H54 (cell line): ENCODE results near the gene HECTD3.

ENCODE experiments used
- DNase-seq: peaks from one replicate; pipeline ENCODE4 v3.0.0; 2011; ENCODE audit warnings: low spot score, mixed read lengths; ENCODE audit not compliant: insufficient read length
- FAIRE-seq: peaks from 3 replicates; lab custom pipeline; 2011; peaks lifted over from hg19 to GRCh38; lab: Jason Lieb, UNC
- POLR2A ChIP-seq: IDR thresholded peaks from 2 replicates; pipeline ENCODE4 v1.6.1; 2011; ENCODE audit warnings: low read depth, mild to moderate bottlenecking, low read length

HECTD3 gene

DNA sequence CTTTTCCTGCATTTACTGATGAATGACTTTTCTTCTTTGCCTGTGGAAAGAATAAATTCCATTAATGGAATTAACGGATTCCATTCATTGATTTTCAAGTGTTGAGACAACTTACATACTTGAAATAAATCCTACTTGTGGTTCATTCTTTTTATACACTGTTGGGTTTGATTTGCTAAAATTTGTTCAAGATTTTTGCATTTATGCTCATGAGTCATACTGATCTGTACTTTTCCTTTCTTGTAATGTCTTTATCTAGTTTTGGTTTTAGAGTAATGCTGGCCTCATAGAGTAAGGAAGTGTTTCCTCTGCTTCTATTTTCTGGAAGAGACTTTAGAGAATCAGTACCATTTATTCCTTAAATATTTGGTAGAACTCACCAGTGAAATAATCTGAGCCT lies 15.3 kb upstream of the HECTD3 start:
- no peak for TF ChIP-seq POLR2A
- FAIRE-seq (no peak), DNase-seq (no peak)

DNA sequence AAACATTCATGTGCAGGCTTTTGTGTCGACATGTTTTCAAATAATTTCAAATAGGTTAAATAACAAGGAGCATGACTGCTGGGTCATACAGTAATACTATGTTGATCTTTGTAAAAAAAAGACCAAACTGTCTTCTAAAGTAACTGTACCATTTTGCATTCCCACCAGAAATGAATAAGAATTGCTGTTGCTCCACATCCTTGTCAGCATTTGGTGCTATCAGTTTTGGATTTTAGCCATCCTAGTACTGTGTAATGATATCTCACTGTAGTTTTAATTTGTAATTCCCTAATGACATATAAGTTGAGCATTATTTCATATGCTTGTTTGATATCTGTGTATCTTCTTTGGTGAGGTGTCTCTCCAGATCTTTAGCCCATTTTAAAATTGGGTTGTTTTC lies 12.5 kb upstream of the HECTD3 start:
- no peak for TF ChIP-seq POLR2A
- FAIRE-seq (no peak), DNase-seq (no peak)

DNA sequence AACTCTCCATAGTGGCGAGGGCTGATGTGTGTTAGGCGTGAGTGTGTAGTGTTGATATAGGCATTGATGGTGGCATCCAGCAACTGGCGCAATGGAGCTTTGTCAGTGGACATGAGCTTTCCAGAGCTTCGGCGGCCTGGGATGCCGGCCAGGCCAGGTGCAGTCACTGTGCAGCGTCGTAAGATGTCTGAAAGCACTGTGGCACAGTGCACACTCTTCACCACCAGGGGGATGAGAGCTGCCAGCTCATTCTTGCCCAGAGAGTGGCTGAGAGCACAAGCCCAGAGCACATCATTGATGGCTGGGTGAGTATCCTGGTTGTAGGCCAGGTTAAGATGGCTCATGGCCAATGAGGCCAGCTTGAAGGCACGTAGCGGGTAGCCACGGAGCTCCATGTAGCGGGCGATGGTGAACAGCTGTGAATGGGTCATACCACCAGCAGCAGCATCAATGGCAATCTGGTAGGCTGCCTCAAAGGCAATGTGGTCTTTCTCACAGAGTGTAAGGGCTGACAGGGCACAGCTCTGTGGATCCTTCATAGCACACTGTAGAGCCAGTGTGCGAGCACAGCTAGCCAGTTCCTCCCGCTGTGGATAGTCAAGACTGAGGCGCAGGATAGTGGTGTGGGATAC lies 7.6 kb upstream of the HECTD3 start:
- TF ChIP-seq POLR2A = no peak
- peak; percentile 50 for FAIRE-seq
- peak; percentile 35 for DNase-seq

DNA sequence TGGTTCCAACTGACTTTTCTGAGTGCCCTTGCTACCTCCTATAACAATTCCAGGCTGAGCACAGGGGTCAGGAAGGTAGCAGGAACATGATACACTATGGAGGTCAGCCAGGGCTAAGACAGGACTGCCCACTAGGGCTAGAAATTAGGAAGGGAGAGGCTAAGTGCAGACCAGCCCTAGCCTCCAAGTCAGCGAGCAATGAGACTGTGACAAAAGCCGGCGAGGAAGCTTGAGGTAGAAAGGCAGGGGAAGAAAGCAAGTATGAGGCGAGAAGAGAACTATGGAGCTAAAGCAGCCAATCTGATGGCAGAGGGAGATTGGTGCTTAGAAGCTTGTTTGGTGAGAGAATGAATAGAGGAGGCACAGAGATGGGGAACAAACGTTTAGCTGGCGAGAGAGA lies 5.6 kb upstream of the HECTD3 start:
- no peak for DNase-seq
- no peak for FAIRE-seq
- no peak for TF ChIP-seq POLR2A

DNA sequence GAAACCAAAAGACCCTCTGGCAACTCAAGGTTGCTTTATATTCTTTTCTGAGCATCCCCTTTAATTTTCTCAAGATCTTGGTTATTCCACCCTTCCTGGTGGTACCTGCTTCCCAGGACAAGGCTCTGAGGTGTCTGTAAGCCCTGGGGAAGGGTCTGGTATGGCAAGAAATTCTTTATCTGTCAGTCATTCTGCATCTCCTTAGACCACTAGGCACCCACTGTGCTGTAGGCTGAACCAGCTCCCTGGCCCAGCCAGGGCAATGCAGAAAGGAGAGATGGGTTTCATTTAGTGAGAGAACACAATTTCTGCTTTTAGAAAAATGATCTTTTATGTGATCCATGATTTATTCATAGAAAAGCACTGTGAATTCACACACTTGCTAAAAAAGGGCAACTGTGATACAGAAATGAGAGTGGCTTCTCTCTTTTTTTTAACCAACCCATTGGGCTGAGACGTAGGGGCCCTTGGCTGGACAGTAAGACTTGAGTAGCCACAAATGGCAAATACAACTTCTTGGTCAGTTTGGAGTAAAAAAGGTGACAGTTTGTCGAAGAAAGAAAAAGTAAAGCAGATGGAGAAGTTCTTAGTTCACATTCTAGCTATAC lies 5.1 kb upstream of the HECTD3 start:
- no peak for FAIRE-seq
- no peak for TF ChIP-seq POLR2A
- DNase-seq = no peak

DNA sequence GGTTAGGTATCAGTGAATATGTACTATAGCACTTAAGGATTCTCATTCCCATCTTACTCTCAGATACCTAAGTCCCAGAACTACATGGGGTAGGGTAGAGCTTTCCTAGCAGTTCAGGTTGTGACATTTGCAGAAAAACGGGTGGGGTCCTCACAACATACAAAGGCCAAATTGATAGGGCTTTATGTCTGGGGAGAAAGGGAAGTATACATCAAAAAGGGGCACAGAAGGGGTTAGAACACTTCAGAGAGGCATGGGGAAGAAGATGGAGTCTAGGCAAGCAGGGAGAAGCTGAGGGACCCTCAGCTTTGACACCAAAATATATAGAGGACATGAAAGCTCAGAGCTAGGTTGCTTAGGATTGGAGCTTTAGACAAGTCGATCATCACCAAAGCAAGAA lies 4.6 kb upstream of the HECTD3 start:
- TF ChIP-seq POLR2A = no peak
- no peak for FAIRE-seq

DNA sequence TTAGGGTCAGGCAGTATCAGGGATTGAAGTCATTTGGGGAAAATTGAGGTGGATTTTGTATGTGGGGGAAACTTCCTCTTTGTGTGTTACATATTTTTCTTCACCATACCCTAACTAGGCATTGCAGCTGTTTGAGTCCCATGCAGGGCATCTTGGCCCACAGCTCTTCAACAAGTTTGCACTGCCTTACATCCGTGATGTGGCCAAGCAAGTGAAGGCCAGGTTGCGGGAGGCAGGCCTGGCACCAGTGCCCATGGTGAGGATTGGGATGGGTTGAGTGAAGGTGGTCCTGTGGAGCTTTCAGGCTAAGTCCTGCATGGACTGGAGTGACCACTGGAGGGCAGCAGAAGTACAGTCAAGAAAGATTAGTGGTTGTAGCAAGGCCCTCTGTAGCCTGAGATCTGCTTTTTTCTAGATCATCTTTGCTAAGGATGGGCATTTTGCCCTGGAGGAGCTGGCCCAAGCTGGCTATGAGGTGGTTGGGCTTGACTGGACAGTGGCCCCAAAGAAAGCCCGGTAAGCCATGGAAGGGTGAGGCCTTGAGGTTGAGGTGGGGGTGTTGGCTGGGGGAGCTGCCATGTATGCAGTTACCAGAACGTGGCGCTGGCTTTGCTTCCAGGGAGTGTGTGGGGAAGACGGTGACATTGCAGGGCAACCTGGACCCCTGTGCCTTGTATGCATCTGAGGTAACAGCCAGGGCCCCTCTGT lies 3.4 kb upstream of the HECTD3 start:
- DNase-seq (peak; percentile 58), FAIRE-seq (no peak)
- TF ChIP-seq POLR2A = no peak

More for the DNA sequence above, 4.6 kb upstream of the HECTD3 start:
- no peak for DNase-seq

DNA sequence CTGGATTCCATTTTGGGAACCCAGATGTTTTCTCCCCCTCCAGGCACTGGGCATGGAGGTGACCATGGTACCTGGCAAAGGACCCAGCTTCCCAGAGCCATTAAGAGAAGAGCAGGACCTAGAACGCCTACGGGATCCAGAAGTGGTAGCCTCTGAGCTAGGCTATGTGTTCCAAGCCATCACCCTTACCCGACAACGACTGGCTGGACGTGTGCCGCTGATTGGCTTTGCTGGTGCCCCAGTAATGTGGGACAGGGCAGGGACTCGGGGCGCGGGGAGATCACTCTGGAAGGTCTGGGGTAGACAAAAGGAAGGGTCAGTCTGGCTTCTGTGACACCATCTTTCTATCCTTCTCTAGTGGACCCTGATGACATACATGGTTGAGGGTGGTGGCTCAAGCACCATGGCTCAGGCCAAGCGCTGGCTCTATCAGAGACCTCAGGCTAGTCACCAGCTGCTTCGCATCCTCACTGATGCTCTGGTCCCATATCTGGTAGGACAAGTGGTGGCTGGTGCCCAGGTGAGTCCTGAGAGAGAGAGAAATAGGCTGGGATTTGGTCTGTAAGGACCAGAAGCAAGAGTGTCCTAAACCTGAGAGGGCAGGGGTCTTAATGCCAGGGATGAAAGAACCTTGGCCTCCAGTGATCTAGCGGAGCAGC lies 2.6 kb upstream of the HECTD3 start:
- DNase-seq (no peak), FAIRE-seq (no peak)
- no peak for TF ChIP-seq POLR2A

DNA sequence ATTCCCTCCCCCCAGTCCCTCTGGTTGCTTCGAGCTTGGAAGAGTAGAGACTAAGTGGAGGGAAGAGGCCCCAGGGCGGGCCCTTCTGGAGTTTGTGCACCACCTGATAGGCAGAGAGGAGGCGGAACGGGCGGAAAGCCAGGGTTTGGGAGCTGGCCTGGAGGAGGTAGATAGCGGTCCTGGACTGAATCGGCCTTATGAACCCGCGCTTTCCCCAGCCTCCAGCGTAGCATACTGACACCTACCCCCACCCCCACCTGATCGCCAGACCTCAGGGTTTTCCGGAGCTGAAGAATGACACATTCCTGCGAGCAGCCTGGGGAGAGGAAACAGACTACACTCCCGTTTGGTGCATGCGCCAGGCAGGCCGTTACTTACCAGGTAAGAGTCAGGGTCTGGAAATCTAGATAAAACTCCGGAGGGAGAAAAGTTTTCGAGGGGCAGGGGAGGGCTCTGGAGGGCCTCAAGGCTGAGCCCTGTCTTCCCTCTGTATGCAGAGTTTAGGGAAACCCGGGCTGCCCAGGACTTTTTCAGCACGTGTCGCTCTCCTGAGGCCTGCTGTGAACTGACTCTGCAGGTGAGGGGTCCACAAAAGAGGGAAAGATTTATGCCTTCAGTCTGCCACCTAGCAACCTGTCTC lies 1.6 kb upstream of the HECTD3 start:
- TF ChIP-seq POLR2A = no peak
- FAIRE-seq (no peak), DNase-seq (peak; percentile 51)

DNA sequence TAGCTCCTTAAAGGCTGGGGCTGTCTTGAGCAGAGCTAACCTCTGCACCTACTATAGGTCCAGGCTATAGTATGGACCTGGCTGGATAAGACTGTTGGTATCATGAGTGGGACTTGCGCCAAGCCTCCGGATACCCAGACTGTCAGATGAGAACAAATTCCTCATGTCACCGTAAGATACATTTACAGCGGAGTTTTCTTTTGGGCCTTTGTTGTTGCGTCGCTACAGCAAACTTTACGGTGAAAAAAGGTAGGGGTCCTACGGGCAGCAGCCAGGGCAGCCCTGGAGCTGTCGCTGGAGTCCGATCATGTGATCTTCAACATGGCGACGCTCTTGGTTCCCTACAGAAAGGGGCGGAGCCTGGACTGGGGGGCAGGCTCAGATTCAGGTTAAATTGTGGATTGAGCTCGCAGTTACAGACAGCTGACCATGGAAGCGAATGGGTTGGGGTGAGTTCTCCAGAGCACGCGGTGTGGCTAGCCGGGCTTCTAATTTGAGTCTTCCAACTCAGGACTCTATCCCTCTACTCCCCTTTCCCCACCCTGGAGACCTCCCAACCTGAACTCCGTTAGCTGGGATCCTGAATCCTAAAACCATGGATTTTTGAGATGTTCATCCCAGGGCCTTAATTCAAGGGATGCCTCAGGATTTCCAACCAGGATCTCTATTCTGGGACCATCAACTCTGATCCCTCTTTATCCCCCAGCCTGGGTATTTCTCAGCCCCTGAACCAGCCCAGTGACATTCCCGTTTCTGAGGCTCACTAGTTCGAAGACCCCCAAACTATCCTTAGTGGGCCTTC lies 914 bp upstream of the HECTD3 start, which contains the start of gene UROD:
Gene UROD (plus strand): TSS at position 418 of the 802 bp plus-strand sequence. CDS start 12 bp downstream, at position 430.
- FAIRE-seq = no peak
- DNase-seq = peak; percentile 91
- peak; percentile 69 for TF ChIP-seq POLR2A

DNA sequence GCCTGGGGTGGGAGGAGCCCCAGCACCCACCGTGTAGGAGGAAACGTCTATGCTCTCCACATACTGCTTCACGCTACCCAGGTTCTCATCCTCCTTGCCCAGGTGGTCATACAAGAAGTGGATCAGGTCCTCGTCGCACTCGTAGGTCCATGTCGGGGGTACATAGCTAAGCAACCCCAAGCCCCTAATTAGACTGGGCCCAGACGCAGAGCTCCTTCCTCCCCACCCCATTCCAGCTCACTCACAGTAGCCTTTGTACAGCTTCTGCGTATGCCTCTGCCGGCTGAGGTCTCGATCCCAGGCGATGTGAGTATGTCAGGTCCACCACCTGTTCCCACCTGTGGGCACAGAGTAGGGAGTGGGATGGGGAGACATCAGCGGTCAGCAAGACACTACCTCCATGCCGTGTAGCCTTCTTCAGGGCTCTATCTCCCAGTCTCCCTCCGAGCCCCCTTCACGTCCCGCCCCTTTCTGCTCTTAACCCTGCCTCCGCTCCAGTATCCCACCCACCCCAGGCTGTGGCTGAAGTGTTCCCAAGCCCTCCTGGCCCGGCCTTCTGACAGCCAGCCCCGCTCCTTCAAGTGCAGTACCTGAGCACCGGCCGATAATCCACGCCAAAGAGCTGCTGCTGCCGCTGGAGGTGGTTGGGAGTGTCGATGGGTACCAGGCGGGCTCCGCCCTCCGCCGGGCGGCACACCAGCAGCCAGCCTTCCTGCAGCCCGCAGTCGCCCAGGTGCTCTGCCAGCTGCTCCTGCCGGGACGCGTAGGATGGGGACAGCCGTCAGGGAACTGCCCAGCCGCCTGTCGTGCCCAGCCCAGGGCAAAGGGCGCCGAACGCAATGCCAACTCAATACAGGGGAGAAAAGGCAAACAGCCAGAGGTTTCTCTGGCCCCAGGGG lies 919 bp downstream of the HECTD3 start:
- peak; percentile 11; the same call in 1 of the 2 replicates for TF ChIP-seq POLR2A
- FAIRE-seq = no peak
- DNase-seq = peak; percentile 24

DNA sequence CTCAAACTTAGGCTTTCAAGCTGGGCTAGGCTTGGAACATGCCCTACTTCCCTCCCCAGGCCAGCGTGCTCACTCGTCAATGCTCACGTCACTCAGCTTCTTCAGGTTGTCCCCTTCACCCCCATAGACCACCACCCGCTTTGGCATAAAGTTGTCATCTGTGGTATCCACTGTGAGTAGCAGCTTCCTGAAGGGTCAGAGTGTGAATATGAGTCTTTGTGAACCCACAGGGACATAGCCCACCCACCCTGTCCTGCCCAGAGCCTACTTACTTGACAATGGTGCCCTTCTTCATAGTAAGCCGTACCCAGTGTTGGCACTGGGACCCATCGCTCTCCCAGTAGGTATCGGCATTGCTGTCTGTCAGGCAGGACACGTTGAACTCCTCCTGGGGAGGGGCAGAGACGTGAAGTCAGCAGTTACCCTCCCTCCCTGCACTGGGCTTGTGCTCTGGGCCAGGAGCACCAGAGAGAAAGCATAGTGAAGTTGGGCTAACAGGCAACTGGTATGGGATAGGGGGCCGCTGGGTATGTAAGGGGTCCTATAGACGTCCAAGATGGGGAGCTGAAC lies 1.7 kb downstream of the HECTD3 start:
- FAIRE-seq = no peak

More for the DNA sequence above, 1.7 kb downstream of the HECTD3 start:
- no peak for DNase-seq
- no peak for TF ChIP-seq POLR2A
